Spinal cord (tissue), 10 donors: ENCODE measurements around the gene NDC80. TPM values are rescaled to one million over a fixed set of nuclear protein-coding genes. Genes with fewer than 3 reads are reported as not detected.
"Not testable (repeated sequence)": the region's sequence is repeated elsewhere in the genome, so short reads cannot be mapped to it uniquely, and the experiment has no call there.

ENCODE experiments used
- DNase-seq, 6 donors: peaks; one replicate each; pipeline versions ENCODE4 v3.0.0 to v3.0.0-alpha.2; 2013 to 2015; ENCODE audit warnings: low spot score in 6 of 6, low read depth in 4 of 6
- H3K27ac ChIP-seq: one replicate; pipeline ENCODE4 v1.5.1; 2013; ENCODE audit warnings: low read depth, low read length, control low read depth
- H3K27me3 ChIP-seq: one replicate; pipeline ENCODE4 v1.6.1; 2013; ENCODE audit warnings: low read length; ENCODE audit not compliant: control insufficient read depth, insufficient read depth
- H3K36me3 ChIP-seq: one replicate; pipeline ENCODE4 v1.6.1; 2013; ENCODE audit warnings: low read length; ENCODE audit not compliant: control insufficient read depth, insufficient read depth
- H3K4me1 ChIP-seq: one replicate; pipeline ENCODE4 v1.6.1; 2013; ENCODE audit warnings: low read length; ENCODE audit not compliant: control insufficient read depth, insufficient read depth
- H3K4me3 ChIP-seq: one replicate; pipeline ENCODE4 v1.5.1; 2013; ENCODE audit warnings: low read depth, low read length, control low read depth
- H3K9me3 ChIP-seq: one replicate; pipeline ENCODE4 v1.6.1; 2013; ENCODE audit warnings: low read length; ENCODE audit not compliant: control insufficient read depth, insufficient read depth
- WGBS: methylation state at CpG from one replicate; pipeline ENCODE4 v1.1.5; 2013; ENCODE audit warnings: missing lambda C conversion rate; ENCODE audit not compliant: insufficient coverage; 5-methylcytosine and 5-hydroxymethylcytosine counted together
- polyA plus RNA-seq, 2 donors: library from polyadenylated mRNA; unstranded; fragments of 120-200 nt; gene quantifications; one replicate each; pipeline ENCODE4 v1.2.1, GENCODE V29; 2013; ENCODE audit not compliant: insufficient read length in 2 of 2
- small RNA-seq: library from RNA; depleted of rRNA; stranded (forward); fragments of <200 nt; gene quantifications from one replicate; pipeline ENCODE3, GENCODE V24; 2014; ENCODE audit warnings: low replicate concordance
- total RNA-seq, 2 donors: library from RNA; depleted of rRNA in 1 of 2; stranded (reverse); fragments of 120-200 nt in 1 of 2; fragments of >200 nt in 1 of 2; gene quantifications; one replicate each; pipeline versions ENCODE4 v1.2.3 to v1.2.4, GENCODE V29; 2013 to 2014
- donor health status: healthy.

The NDC80 gene
- total and polyA plus RNA-seq, 4 donors, result 11.5 to 14.9 (median 13.3) TPM

- H3K9me3 ChIP-seq, result no peaks in the 10 kb centered on the region
- H3K4me1 ChIP-seq, result peaks cover 11% of the 10 kb centered on the region
- WGBS, result 0% methylated on average over 48 of the region's 49 CpGs
- H3K36me3 ChIP-seq, result no peaks in the 10 kb centered on the region
- H3K27ac ChIP-seq, result peak overlapping the region; percentile 94
- H3K4me3 ChIP-seq, result peak overlapping the region; percentile 92
- DNase-seq, result peak in 2 of 6 donors; percentile 9 to 59
- no peaks in the 10 kb centered on the region for H3K27me3 ChIP-seq
Observed at GRCh38 chr18:2656237-2656980, 85.1 kb downstream of the NDC80 start.

- Histone ChIP-seq H3K9me3 (no peaks in the 10 kb centered on the region), H3K27me3 (no peaks in the 10 kb centered on the region), H3K36me3 (no peaks in the 10 kb centered on the region), H3K4me1 (peaks cover 11% of the 10 kb centered on the region), H3K27ac (peak overlapping the region; percentile 94), H3K4me3 (peak overlapping the region; percentile 92)
- WGBS, result 4% methylated on average over 7 of the region's 12 CpGs
- DNase-seq, result peak in 2 of 6 donors; percentile 9 to 12
Observed at GRCh38 chr18:2656981-2657512, 85.7 kb downstream of the NDC80 start.

GRCh38 chr18:2657788-2658458 lies 86.6 kb downstream of the NDC80 start:
- Histone ChIP-seq H3K4me1 (peaks cover 11% of the 10 kb centered on the region), H3K4me3 (no peak overlapping the region), H3K36me3 (no peaks in the 10 kb centered on the region), H3K27ac (no peak overlapping the region), H3K27me3 (no peaks in the 10 kb centered on the region), H3K9me3 (no peaks in the 10 kb centered on the region)
- WGBS, result 87% methylated on average over 6 of the region's 12 CpGs
- peak in 1 of 6 donors; percentile 13 for DNase-seq

- no CpG with 5 or more reads among the region's 3 CpGs for WGBS
- not testable (repeated sequence) for DNase-seq, H3K4me1 ChIP-seq, H3K36me3 ChIP-seq, H3K27ac ChIP-seq, H3K9me3 ChIP-seq, H3K27me3 ChIP-seq, H3K4me3 ChIP-seq
Observed at GRCh38 chr18:2660849-2661248, 89.5 kb downstream of the NDC80 start.

- WGBS, result 100% methylated on average over 2 of the region's 7 CpGs
- not testable (repeated sequence) for H3K9me3 ChIP-seq, DNase-seq, H3K4me1 ChIP-seq, H3K27ac ChIP-seq, H3K36me3 ChIP-seq, H3K27me3 ChIP-seq, H3K4me3 ChIP-seq
Observed at GRCh38 chr18:2662288-2662687, 90.9 kb downstream of the NDC80 start.

GRCh38 chr18:2662990-2663389 lies 91.6 kb downstream of the NDC80 start:
- no peak overlapping the region for H3K4me3 ChIP-seq
- H3K27ac ChIP-seq, result no peak overlapping the region
- H3K36me3 ChIP-seq, result peaks cover 4% of the 10 kb centered on the region
- no peaks in the 10 kb centered on the region for H3K27me3 ChIP-seq
- no peak for DNase-seq
- 100% methylated on average over 3 of the region's 5 CpGs for WGBS
- peaks cover under 1% of the 10 kb centered on the region for H3K4me1 ChIP-seq
- no peaks in the 10 kb centered on the region for H3K9me3 ChIP-seq

Small RNA genes within 50 kb of the gene (small RNA-seq; reads per million reads assigned to genes)
- gene RF00019 (not detected), gene RF01233 (not detected), gene RNU6-340P (not detected)

Other genes starting within 250 kb of the NDC80 start
- 10 to 100 TPM in 1 of 2 donors, 1 to 10 TPM in 1; 8.8 to 19.6 TPM for gene METTL4, start 52 bp upstream of the NDC80 start, total RNA-seq
- 10 to 100 TPM; 15.1 to 16.2 TPM for gene METTL4, start 52 bp upstream of the NDC80 start, polyA plus RNA-seq
- gene SMCHD1, start 84.2 kb downstream of the NDC80 start, total RNA-seq, result 100 to 1,000 TPM in 1 of 2 donors, 10 to 100 TPM in 1; 86.1 to 189 TPM
- gene SMCHD1, start 84.2 kb downstream of the NDC80 start, polyA plus RNA-seq, result 10 to 100 TPM; 39.1 to 47.5 TPM